ENCODE measurements around the gene SUPT7L. TPM values are rescaled to one million over a fixed set of nuclear protein-coding genes. Genes with fewer than 3 reads are reported as not detected.
A peak's percentile ranks its signal among the peaks of the same experiment; 100 is the strongest.

Gene SUPT7L
- total RNA-seq, 1 experiment from 2014 or later: 25.2 TPM

- no peak overlapping the region for H2AFZ ChIP-seq (ENCODE audit: low read depth, low read length, poor library complexity, severe bottlenecking)
- RAD21 ChIA-PET (ENCODE audit: low non-redundant PET in 1 of 2, low total read pairs in 2 of 2, uncharacterized antibody in 2 of 2, unreplicated experiment in 2 of 2): no interaction called here
- POLR2A ChIA-PET: no interaction called here
- no peaks in the 10 kb centered on the region for H4K20me1 ChIP-seq (ENCODE audit: insufficient read depth)
- no peak overlapping the region for H3K4me3 ChIP-seq (replicated peaks in 1 of 2; ENCODE audit: low read depth in 1 of 2, low read length in 2 of 2)
- H3K36me3 ChIP-seq (ENCODE audit: control insufficient read depth in 1 of 2, insufficient read depth in 2 of 2, low read length in 2 of 2): no peaks in the 10 kb centered on the region
- H3K27me3 ChIP-seq (ENCODE audit: insufficient read depth, low read length): no peaks in the 10 kb centered on the region
- peaks cover 13 to 45% of the 10 kb centered on the region in 2 experiments for H3K4me1 ChIP-seq (ENCODE audit: control insufficient read depth in 1 of 2, insufficient read depth in 2 of 2, low read length in 2 of 2)
- intact Hi-C loops (cut with micrococcal nuclease): no loop called here
- TF ChIP-seq EGR1 (IDR thresholded peaks at IDR 0.05; ENCODE audit: low read depth) (no peak), CEBPB (IDR thresholded peaks at IDR 0.05; ENCODE audit: low read depth) (peak; percentile 48)
- no peaks in the 10 kb centered on the region for H3K79me2 ChIP-seq (ENCODE audit: insufficient read depth, low read length)
- no peaks in the 10 kb centered on the region for H3K9me3 ChIP-seq (ENCODE audit: control insufficient read depth in 1 of 2, insufficient read depth in 1 of 2, low read depth in 1 of 2, low read length in 2 of 2)
- no peak overlapping the region for H3K9ac ChIP-seq (ENCODE audit: low read length)
- DNase-seq (ENCODE audit: low read depth, low spot score): no peak
- no peak overlapping the region for H3K4me2 ChIP-seq (ENCODE audit: low read length)
- CTCF ChIA-PET: no interaction called here
- H3K27ac ChIP-seq (ENCODE audit: low read depth, low read length): no peak overlapping the region
- BruUV-seq (replicated peaks): no TSS peak
- H3K9me2 ChIP-seq (ENCODE audit: insufficient read depth): no peaks in the 10 kb centered on the region
- ATAC-seq: no peak
Observed at GRCh38 chr2:27710640-27711430, 47.4 kb upstream of the SUPT7L start.

GRCh38 chr2:27709960-27710575, 46.7 kb upstream of the SUPT7L start:
- Histone ChIP-seq H2AFZ (ENCODE audit: low read depth, low read length, poor library complexity, severe bottlenecking) (no peak overlapping the region), H3K79me2 (ENCODE audit: insufficient read depth, low read length) (no peaks in the 10 kb centered on the region), H4K20me1 (ENCODE audit: insufficient read depth) (no peaks in the 10 kb centered on the region), H3K9ac (ENCODE audit: low read length) (no peak overlapping the region), H3K4me1 (ENCODE audit: control insufficient read depth in 1 of 2, insufficient read depth in 2 of 2, low read length in 2 of 2) (peaks cover 17 to 48% of the 10 kb centered on the region in 2 experiments), H3K36me3 (ENCODE audit: control insufficient read depth in 1 of 2, insufficient read depth in 2 of 2, low read length in 2 of 2) (no peaks in the 10 kb centered on the region), H3K9me3 (ENCODE audit: control insufficient read depth in 1 of 2, insufficient read depth in 1 of 2, low read depth in 1 of 2, low read length in 2 of 2) (no peaks in the 10 kb centered on the region), H3K4me2 (ENCODE audit: low read length) (no peak overlapping the region), H3K27ac (ENCODE audit: low read depth, low read length) (no peak overlapping the region), H3K27me3 (ENCODE audit: insufficient read depth, low read length) (no peaks in the 10 kb centered on the region), H3K4me3 (replicated peaks in 1 of 2; ENCODE audit: low read depth in 1 of 2, low read length in 2 of 2) (no peak overlapping the region), H3K9me2 (ENCODE audit: insufficient read depth) (no peaks in the 10 kb centered on the region)
- CTCF ChIA-PET: no interaction called here
- TF ChIP-seq MAX (IDR thresholded peaks at IDR 0.05): no peak
- TF ChIP-seq ELF1 (IDR thresholded peaks at IDR 0.05; ENCODE audit: borderline replicate concordance, low read depth): no peak
- no peak for TF ChIP-seq SP1 (IDR thresholded peaks at IDR 0.05; ENCODE audit: low read depth)
- no peak for TF ChIP-seq POLR2A (IDR thresholded peaks at IDR 0.05; ENCODE audit: borderline replicate concordance, extremely low read depth, insufficient read depth, insufficient read length)
- RAD21 ChIA-PET (ENCODE audit: low non-redundant PET in 1 of 2, low total read pairs in 2 of 2, uncharacterized antibody in 2 of 2, unreplicated experiment in 2 of 2): no interaction called here
- no peak for ATAC-seq
- no peak for DNase-seq (ENCODE audit: low read depth, low spot score)
- intact Hi-C loops (cut with micrococcal nuclease): no loop called here
- POLR2A ChIA-PET: no interaction called here
- BruUV-seq (replicated peaks): no TSS peak

Measured in HCT116 (cell line).